ENCODE measurements around the gene MGRN1.
A peak's percentile ranks its signal among the peaks of the same experiment; 100 is the strongest.

Gene MGRN1

GRCh38 chr16:4677390-4677789 is 52.8 kb downstream of the MGRN1 start:
- no peak for DNase-seq

GRCh38 chr16:4677994-4678393 is 53.4 kb downstream of the MGRN1 start:
- no peak for DNase-seq

- DNase-seq = no peak
Measured at GRCh38 chr16:4678596-4678995, 54.0 kb downstream of the MGRN1 start.

GRCh38 chr16:4679156-4679849 is 54.7 kb downstream of the MGRN1 start:
- DNase-seq = no peak

GRCh38 chr16:4679850-4680636 is 55.4 kb downstream of the MGRN1 start:
- no peak for DNase-seq

GRCh38 chr16:4680673-4681470 is 56.2 kb downstream of the MGRN1 start:
- DNase-seq = no peak

GRCh38 chr16:4681471-4682083 is 57.0 kb downstream of the MGRN1 start:
- DNase-seq = no peak

GRCh38 chr16:4682084-4682591 is 57.5 kb downstream of the MGRN1 start:
- DNase-seq = no peak

- DNase-seq = peak; percentile 73
Measured at GRCh38 chr16:4682616-4683254, 58.1 kb downstream of the MGRN1 start.

- no peak for DNase-seq
Measured at GRCh38 chr16:4683255-4684057, 58.8 kb downstream of the MGRN1 start.

- no peak for DNase-seq
Measured at GRCh38 chr16:4684058-4684715, 59.6 kb downstream of the MGRN1 start.

- no peak for DNase-seq
Measured at GRCh38 chr16:4684763-4685162, 60.1 kb downstream of the MGRN1 start.

- DNase-seq = no peak
Measured at GRCh38 chr16:4685292-4685691, 60.7 kb downstream of the MGRN1 start.

GRCh38 chr16:4685776-4686496 is 61.3 kb downstream of the MGRN1 start:
- no peak for DNase-seq

- DNase-seq = no peak
Measured at GRCh38 chr16:4686497-4687210, 62.0 kb downstream of the MGRN1 start.

GRCh38 chr16:4687416-4687815 is 62.8 kb downstream of the MGRN1 start:
- no peak for DNase-seq

- no peak for DNase-seq
Measured at GRCh38 chr16:4687946-4688673, 63.5 kb downstream of the MGRN1 start.

- no peak for DNase-seq
Measured at GRCh38 chr16:4688674-4689045, 64.0 kb downstream of the MGRN1 start.

GRCh38 chr16:4689091-4689671 is 64.6 kb downstream of the MGRN1 start:
- DNase-seq = no peak

All from activated CD4-positive, alpha-beta T cell treated with anti-CD3 and anti-CD28 coated beads for 48 hours (primary cell).